Measurements from ENCODE around the gene WDR86. TPM values are rescaled to one million over a fixed set of nuclear protein-coding genes. Genes with fewer than 3 reads are reported as not detected.

The WDR86 gene
- total and polyA plus RNA-seq, 2 experiments from 2014 or later: 9.1 to 59.1 TPM

DNA sequence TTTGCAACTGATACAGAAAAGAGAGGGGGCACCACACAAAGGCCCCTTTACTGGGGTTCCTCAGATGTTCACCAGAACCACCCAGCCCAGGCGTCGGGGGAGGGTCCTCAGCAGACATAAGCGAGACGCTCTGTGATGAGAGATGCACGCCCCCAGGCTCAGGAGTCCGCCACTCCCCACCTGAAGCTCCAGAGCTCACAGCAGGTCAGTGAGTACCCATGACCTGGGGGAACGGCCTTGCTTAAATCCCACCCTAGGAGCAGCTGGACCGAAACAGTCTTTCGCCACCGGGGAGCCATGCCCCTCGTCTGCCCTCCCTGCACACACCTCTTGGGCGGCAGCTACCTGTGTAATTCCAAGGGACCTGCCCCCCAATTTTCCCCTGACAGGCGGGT, 27.3 kb upstream of the WDR86 start:
- TF ChIP-seq CREB1 (CRISPR knock-in tag; IDR thresholded peaks at IDR 0.05; ENCODE audit: low read depth): no peak
- no peak for TF ChIP-seq STAT1 (IDR thresholded peaks at IDR 0.05; ENCODE audit: unreplicated experiment)
- no peak for TF ChIP-seq ZNF114 (CRISPR knock-in tag; IDR thresholded peaks at IDR 0.05)
- no peak for TF ChIP-seq NANOG (IDR thresholded peaks at IDR 0.05; ENCODE audit: borderline replicate concordance)
- TF ChIP-seq, protein P1, sequence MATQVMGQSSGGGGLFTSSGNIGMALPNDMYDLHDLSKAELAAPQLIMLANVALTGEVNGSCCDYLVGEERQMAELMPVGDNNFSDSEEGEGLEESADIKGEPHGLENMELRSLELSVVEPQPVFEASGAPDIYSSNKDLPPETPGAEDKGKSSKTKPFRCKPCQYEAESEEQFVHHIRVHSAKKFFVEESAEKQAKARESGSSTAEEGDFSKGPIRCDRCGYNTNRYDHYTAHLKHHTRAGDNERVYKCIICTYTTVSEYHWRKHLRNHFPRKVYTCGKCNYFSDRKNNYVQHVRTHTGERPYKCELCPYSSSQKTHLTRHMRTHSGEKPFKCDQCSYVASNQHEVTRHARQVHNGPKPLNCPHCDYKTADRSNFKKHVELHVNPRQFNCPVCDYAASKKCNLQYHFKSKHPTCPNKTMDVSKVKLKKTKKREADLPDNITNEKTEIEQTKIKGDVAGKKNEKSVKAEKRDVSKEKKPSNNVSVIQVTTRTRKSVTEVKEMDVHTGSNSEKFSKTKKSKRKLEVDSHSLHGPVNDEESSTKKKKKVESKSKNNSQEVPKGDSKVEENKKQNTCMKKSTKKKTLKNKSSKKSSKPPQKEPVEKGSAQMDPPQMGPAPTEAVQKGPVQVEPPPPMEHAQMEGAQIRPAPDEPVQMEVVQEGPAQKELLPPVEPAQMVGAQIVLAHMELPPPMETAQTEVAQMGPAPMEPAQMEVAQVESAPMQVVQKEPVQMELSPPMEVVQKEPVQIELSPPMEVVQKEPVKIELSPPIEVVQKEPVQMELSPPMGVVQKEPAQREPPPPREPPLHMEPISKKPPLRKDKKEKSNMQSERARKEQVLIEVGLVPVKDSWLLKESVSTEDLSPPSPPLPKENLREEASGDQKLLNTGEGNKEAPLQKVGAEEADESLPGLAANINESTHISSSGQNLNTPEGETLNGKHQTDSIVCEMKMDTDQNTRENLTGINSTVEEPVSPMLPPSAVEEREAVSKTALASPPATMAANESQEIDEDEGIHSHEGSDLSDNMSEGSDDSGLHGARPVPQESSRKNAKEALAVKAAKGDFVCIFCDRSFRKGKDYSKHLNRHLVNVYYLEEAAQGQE (IDR thresholded peaks at IDR 0.05; ENCODE audit: unreplicated experiment): no peak
- TF ChIP-seq EZH2 (IDR thresholded peaks at IDR 0.05; ENCODE audit: low read depth, unreplicated experiment): no peak
- TF ChIP-seq, protein P2, sequence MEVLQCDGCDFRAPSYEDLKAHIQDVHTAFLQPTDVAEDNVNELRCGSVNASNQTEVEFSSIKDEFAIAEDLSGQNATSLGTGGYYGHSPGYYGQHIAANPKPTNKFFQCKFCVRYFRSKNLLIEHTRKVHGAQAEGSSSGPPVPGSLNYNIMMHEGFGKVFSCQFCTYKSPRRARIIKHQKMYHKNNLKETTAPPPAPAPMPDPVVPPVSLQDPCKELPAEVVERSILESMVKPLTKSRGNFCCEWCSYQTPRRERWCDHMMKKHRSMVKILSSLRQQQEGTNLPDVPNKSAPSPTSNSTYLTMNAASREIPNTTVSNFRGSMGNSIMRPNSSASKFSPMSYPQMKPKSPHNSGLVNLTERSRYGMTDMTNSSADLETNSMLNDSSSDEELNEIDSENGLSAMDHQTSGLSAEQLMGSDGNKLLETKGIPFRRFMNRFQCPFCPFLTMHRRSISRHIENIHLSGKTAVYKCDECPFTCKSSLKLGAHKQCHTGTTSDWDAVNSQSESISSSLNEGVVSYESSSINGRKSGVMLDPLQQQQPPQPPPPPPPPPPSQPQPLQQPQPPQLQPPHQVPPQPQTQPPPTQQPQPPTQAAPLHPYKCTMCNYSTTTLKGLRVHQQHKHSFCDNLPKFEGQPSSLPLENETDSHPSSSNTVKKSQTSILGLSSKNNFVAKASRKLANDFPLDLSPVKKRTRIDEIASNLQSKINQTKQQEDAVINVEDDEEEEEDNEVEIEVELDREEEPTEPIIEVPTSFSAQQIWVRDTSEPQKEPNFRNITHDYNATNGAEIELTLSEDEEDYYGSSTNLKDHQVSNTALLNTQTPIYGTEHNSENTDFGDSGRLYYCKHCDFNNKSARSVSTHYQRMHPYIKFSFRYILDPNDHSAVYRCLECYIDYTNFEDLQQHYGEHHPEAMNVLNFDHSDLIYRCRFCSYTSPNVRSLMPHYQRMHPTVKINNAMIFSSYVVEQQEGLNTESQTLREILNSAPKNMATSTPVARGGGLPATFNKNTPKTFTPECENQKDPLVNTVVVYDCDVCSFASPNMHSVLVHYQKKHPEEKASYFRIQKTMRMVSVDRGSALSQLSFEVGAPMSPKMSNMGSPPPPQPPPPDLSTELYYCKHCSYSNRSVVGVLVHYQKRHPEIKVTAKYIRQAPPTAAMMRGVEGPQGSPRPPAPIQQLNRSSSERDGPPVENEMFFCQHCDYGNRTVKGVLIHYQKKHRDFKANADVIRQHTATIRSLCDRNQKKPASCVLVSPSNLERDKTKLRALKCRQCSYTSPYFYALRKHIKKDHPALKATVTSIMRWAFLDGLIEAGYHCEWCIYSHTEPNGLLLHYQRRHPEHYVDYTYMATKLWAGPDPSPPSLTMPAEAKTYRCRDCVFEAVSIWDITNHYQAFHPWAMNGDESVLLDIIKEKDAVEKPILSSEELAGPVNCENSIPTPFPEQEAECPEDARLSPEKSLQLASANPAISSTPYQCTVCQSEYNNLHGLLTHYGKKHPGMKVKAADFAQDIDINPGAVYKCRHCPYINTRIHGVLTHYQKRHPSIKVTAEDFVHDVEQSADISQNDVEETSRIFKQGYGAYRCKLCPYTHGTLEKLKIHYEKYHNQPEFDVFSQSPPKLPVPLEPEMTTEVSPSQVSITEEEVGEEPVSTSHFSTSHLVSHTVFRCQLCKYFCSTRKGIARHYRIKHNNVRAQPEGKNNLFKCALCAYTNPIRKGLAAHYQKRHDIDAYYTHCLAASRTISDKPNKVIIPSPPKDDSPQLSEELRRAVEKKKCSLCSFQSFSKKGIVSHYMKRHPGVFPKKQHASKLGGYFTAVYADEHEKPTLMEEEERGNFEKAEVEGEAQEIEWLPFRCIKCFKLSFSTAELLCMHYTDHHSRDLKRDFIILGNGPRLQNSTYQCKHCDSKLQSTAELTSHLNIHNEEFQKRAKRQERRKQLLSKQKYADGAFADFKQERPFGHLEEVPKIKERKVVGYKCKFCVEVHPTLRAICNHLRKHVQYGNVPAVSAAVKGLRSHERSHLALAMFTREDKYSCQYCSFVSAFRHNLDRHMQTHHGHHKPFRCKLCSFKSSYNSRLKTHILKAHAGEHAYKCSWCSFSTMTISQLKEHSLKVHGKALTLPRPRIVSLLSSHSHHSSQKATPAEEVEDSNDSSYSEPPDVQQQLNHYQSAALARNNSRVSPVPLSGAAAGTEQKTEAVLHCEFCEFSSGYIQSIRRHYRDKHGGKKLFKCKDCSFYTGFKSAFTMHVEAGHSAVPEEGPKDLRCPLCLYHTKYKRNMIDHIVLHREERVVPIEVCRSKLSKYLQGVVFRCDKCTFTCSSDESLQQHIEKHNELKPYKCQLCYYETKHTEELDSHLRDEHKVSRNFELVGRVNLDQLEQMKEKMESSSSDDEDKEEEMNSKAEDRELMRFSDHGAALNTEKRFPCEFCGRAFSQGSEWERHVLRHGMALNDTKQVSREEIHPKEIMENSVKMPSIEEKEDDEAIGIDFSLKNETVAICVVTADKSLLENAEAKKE (CRISPR knock-in tag; IDR thresholded peaks at IDR 0.05): no peak
- no peak for TF ChIP-seq ZNF331 (CRISPR knock-in tag; IDR thresholded peaks at IDR 0.05; ENCODE audit: low read depth)
- peaks cover 25% of the 10 kb centered on the region for H3K4me1 ChIP-seq (ENCODE audit: insufficient read depth)
- ATAC-seq (no peak), DNase-seq (ENCODE audit: low spot score) (no peak)
- no peaks in the 10 kb centered on the region; the same call in 2 of the 3 replicates for H3K36me3 Mint-ChIP-seq (ENCODE audit: low read depth)
- no peak overlapping the region for H3K27ac Mint-ChIP-seq
- H3K4me3 ChIP-seq: no peak overlapping the region
- peaks cover 17% of the 10 kb centered on the region for H3K27me3 Mint-ChIP-seq (ENCODE audit: insufficient read depth, low read depth, poor library complexity)
- no peaks in the 10 kb centered on the region for H3K79me2 ChIP-seq (replicated peaks; ENCODE audit: insufficient read depth)
- no peak overlapping the region for H3K4me3 Mint-ChIP-seq
- no peaks in the 10 kb centered on the region for H4K20me1 ChIP-seq (replicated peaks; ENCODE audit: insufficient read depth)
- H3F3A ChIP-seq (replicated peaks; ENCODE audit: low read depth): peaks cover 8% of the 10 kb centered on the region
- H3K36me3 ChIP-seq (ENCODE audit: insufficient read depth): no peaks in the 10 kb centered on the region
- H3K4me1 Mint-ChIP-seq: peaks cover 26% of the 10 kb centered on the region
- H3K9me2 ChIP-seq (ENCODE audit: insufficient read depth): no peaks in the 10 kb centered on the region
- no peak overlapping the region for H3K4me2 ChIP-seq
- peaks cover 10% of the 10 kb centered on the region; the same call in 1 of the 2 replicates for H3K27me3 ChIP-seq (ENCODE audit: insufficient read depth)
- no peaks in the 10 kb centered on the region for H3K9me3 Mint-ChIP-seq
- no peak overlapping the region for H3K27ac ChIP-seq (ENCODE audit: low read depth)
- H2AFZ ChIP-seq: no peak overlapping the region

Data from GM23338 (cell line).